ENCODE results near the gene HYAL1.

The HYAL1 gene

DNA sequence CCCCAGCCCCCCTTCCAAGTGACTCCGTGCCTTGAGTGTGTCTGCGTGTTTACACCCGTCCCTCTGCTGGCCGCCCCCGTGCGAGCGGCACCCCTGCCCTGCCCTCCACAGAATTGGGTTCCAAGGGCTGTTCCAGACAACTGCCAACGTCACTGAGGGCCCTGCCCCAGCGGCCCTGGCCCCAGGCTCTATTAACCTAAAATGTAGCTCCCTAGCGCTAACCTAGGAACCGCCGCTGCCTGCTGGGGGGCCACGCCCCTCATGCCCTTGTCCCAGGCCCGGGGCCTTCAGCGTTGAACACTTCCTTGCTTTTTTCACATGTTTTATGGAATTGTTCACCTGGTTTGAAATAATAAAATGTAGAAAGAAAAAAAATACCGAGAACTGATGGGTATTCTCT lies 44.4 kb downstream of the HYAL1 start:
- no peak for DNase-seq

DNA sequence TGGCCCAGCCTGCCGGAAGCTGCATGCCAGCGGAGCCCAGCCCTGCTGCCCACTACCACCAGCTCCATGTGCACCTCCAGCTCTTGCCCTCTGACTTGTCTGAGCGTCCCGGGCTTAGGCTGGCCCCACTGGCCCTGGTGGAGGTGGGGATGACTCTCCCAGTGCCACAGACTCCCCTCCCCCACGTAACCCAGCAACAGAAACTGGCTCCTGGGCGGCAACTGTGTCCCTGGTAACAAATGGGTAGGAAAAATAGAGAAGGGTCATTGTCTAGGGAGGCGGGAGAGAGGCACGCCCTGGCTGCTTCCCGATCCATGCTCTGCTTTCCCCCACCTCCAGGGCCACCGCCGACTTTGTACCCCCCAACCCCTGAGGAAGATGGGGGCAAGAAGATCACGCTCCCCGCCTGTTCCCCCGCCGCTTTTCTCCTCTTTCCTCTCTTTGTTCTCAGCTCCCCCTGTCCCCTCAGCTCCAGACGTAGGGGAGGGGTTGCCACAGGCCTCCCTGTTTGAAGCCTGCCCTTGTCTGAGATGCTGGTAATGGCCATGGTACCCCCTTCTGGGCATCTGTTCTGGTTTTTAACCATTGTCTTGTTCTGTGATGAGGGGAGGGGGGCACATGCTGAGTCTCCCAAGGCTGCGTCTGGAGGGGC lies 45.2 kb downstream of the HYAL1 start:
- DNase-seq: no peak

GRCh38 chr3:50256978-50257890 lies 46.1 kb downstream of the HYAL1 start:
- DNase-seq: peak; percentile 55

DNA sequence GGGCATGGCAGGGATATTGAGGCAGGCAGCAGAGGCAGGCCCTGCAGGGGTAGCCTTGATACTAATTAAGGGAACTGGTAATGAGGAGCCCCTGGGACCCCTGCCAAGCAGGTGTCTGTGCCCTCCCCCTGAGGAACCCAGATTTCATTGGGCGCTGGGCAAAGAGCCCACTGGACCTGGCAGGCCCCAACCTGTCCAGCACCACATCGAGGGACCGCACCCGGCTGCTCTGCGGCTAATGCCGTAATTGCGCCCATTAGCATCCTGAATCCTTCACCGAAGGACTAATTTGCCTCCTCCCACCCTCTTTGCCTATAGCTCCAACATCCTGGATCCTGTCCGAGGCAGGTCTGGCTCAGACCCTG lies 48.1 kb downstream of the HYAL1 start:
- no peak for DNase-seq

DNA sequence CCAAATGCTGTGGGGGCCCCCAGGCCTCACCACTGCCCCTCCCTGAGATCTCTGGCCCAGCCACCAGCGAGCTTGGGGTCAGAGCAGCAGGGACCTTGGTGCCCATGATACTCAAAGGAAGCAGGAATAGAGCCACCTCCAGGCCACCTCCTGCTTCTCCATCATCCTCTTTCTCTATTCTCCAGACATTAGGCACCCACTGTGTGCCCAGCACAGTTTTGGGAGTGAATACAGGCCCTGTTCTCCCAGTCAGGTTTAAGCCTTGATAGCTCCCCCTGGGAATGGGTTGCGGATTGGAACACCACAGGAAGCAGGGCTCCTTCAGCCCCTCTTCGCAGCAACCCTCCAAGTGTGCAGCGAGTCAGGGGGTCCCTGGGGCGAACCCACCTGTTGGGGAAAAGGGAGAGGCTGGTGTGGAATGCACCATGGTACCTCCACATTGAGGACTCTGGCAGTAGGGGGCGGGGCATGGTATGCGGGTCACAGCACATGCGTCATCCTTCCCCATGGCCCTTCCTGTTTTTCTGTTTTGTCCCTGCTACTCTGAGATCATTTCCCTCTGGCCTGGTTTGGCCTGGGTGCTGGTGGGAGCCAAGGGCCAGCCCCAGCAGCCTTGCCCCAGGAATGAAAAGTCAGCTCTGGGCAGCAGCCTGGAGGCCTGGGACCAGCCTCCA lies 48.7 kb downstream of the HYAL1 start:
- no peak for DNase-seq

GRCh38 chr3:50251220-50251619 lies 52.2 kb downstream of the HYAL1 start:
- DNase-seq: no peak

DNA sequence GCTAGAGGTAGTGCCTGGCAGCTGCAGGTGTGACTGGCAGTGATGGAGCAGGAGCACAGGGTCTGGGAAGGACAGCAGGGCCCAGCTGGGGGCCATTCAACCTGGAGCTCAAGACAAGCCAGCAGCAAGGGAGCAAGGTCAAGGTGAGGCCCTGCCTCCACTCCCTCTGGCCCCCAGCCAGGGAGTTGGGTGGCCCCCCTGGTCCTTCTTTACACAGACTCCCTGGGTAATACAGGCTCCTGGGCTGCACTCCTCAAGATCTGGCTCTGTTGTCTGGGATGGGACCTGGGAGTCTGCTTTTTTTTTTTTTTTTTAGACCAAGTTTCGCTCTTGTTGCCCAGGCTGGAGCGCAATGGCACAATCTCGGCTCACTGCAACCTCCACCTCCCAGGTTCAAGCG lies 52.9 kb downstream of the HYAL1 start:
- no peak for DNase-seq
